Keratinocyte (primary cell): ENCODE results near the gene NHSL1. TPM values are rescaled to one million over a fixed set of nuclear protein-coding genes. Genes with fewer than 3 reads are reported as not detected.

Experiments
- DNase-seq: peaks from one replicate; pipeline ENCODE4 v3.0.0-alpha.2; 2011; ENCODE audit warnings: low read depth, missing footprints, low spot score
- FAIRE-seq: peaks from 2 replicates; lab custom pipeline; 2011; peaks lifted over from hg19 to GRCh38; lab: Jason Lieb, UNC
- H2AFZ ChIP-seq: 2 replicates; pipeline ENCODE4 v1.6.0; 2012; ENCODE audit warnings: low read length, control low read depth, inconsistent platforms; ENCODE audit not compliant: control insufficient read depth
- H3K27ac ChIP-seq: 2 replicates; pipeline ENCODE4 v1.5.1; 2011; ENCODE audit warnings: low read length; ENCODE audit not compliant: control insufficient read depth, insufficient read depth
- H3K27me3 ChIP-seq: 3 replicates; pipeline ENCODE4 v1.6.0; 2011; ENCODE audit warnings: low read length; ENCODE audit not compliant: control insufficient read depth, insufficient read depth; ENCODE audit errors: extremely low read depth
- H3K36me3 ChIP-seq, 2 experiments: 2 replicates in 1 of 2; 3 replicates in 1 of 2; pipeline ENCODE4 v1.5.1; 2011; ENCODE audit warnings: low read length in 2 of 2, mild to moderate bottlenecking in 1 of 2; ENCODE audit not compliant: control insufficient read depth in 2 of 2, insufficient read depth in 2 of 2; ENCODE audit errors: extremely low read depth in 1 of 2
- H3K4me1 ChIP-seq: 3 replicates; pipeline ENCODE4 v1.5.1; 2011; ENCODE audit warnings: low read length; ENCODE audit not compliant: control insufficient read depth, insufficient read depth; ENCODE audit errors: extremely low read depth
- H3K4me2 ChIP-seq: 3 replicates; pipeline ENCODE4 v1.6.0; 2011; ENCODE audit warnings: low read depth, low read length; ENCODE audit not compliant: control insufficient read depth, insufficient read depth; ENCODE audit errors: extremely low read depth
- H3K4me3 ChIP-seq, 3 experiments: fragments of 200-600 bp in 1 of 3; sonication (generic) in 1 of 3; 2 replicates in 2 of 3; 3 replicates in 1 of 3; pipeline ENCODE4 v1.5.1; 2011 to 2016; ENCODE audit warnings: low read length in 3 of 3, mild to moderate bottlenecking in 3 of 3, control low read depth in 2 of 3, inconsistent platforms in 1 of 3, low read depth in 1 of 3, mixed read lengths in 1 of 3, mixed run types in 1 of 3, moderate library complexity in 1 of 3; ENCODE audit not compliant: control insufficient read depth in 2 of 3, insufficient read depth in 2 of 3; ENCODE audit errors: extremely low read depth in 1 of 3
- H3K79me2 ChIP-seq: 2 replicates; pipeline ENCODE4 v1.6.0; 2012; ENCODE audit warnings: low read length; ENCODE audit not compliant: control insufficient read depth, insufficient read depth
- H3K9ac ChIP-seq: 3 replicates; pipeline ENCODE4 v1.6.0; 2011; ENCODE audit warnings: low read length; ENCODE audit not compliant: control insufficient read depth, insufficient read depth; ENCODE audit errors: extremely low read depth
- H3K9me1 ChIP-seq: 3 replicates; pipeline ENCODE4 v1.6.0; 2011; ENCODE audit warnings: low read length; ENCODE audit not compliant: control insufficient read depth, insufficient read depth; ENCODE audit errors: extremely low read depth
- H3K9me3 ChIP-seq: 2 replicates; pipeline ENCODE4 v1.5.1; 2012; ENCODE audit warnings: low read depth, low read length; ENCODE audit not compliant: control insufficient read depth
- H4K20me1 ChIP-seq: 3 replicates; pipeline ENCODE4 v1.6.0; 2011; ENCODE audit warnings: low read length; ENCODE audit not compliant: control insufficient read depth, insufficient read depth; ENCODE audit errors: extremely low read depth
- CTCF ChIP-seq, 3 experiments: IDR thresholded peaks in 1 of 3; conservative IDR thresholded peaks in 1 of 3; optimal IDR thresholded peaks in 1 of 3; 2 replicates in 2 of 3; 3 replicates in 1 of 3; pipeline versions ENCODE3 to v1.5.1; 2011; ENCODE audit warnings: low read length in 3 of 3, mild to moderate bottlenecking in 3 of 3, moderate library complexity in 2 of 3, control low read depth in 1 of 3, inconsistent platforms in 1 of 3; ENCODE audit not compliant: insufficient read depth in 2 of 3; ENCODE audit errors: extremely low read depth in 1 of 3
- EZH2 ChIP-seq: IDR thresholded peaks from one replicate; pipeline ENCODE4 v1.6.1; 2012; ENCODE audit warnings: inconsistent platforms, mild to moderate bottlenecking, low read length, moderate library complexity
- dilution Hi-C: fragments of 300-500 bp; cut with MboI; formaldehyde crosslinking; loops from one replicate; pipeline ENCODE4 v1.7.0; 2020; ENCODE audit warnings: low sequenced_read_pairs; ENCODE audit not compliant: extremely low pct_ligation_motif_present
- polyA plus RNA-seq, 5 experiments: library from polyadenylated mRNA; depleted of rRNA in 3 of 5; stranded (reverse) in 3 of 5; stranded (forward) in 1 of 5; unstranded in 1 of 5; fragments of >200 nt; gene quantifications; 1 replicate in 1 of 5; 2 replicates in 3 of 5; 3 replicates in 1 of 5; pipeline versions ENCODE4 v1.2.1 to v1.2.3, GENCODE V29; 2011 to 2012; ENCODE audit warnings: missing spikeins in 2 of 5, low read depth in 1 of 5, low replicate concordance in 1 of 5

The NHSL1 gene
- polyA plus RNA-seq, 1 donor (not counting 4 experiments of a cell fraction or from before 2014, with no cell fraction given), result 11.8 TPM

- H3K9ac ChIP-seq, result no peak overlapping the region
- FAIRE-seq, result no peak
- no peaks in the 10 kb centered on the region for H3K79me2 ChIP-seq
- dilution Hi-C loops, result no loop called here
- H3K9me1 ChIP-seq, result no peaks in the 10 kb centered on the region
- no peaks in the 10 kb centered on the region for H3K27me3 ChIP-seq
- TF ChIP-seq EZH2 (no peak), CTCF (optimal IDR thresholded peaks at IDR 0.05 in 1 of 3, IDR thresholded peaks at IDR 0.05 in 1 of 3, conservative IDR thresholded peaks at IDR 0.05 in 1 of 3; ENCODE audit: extremely low read depth in 1 of 3, insufficient read depth in 2 of 3, low read length in 3 of 3) (no peak)
- H3K4me1 ChIP-seq, result no peaks in the 10 kb centered on the region
- DNase-seq, result no peak
- no peaks in the 10 kb centered on the region for H3K9me3 ChIP-seq
- no peaks in the 10 kb centered on the region for H4K20me1 ChIP-seq
- no peak overlapping the region for H3K4me2 ChIP-seq
- H3K4me3 ChIP-seq, result no peak overlapping the region
- peaks cover 21 to 24% of the 10 kb centered on the region in 2 experiments for H3K36me3 ChIP-seq
- no peak overlapping the region for H3K27ac ChIP-seq
- H2AFZ ChIP-seq, result no peak overlapping the region
Measured at GRCh38 chr6:138432063-138432356, 67.3 kb downstream of the NHSL1 start.

- dilution Hi-C loops, result no loop called here
- H3K9ac ChIP-seq, result no peak overlapping the region
- no peaks in the 10 kb centered on the region for H4K20me1 ChIP-seq
- no peaks in the 10 kb centered on the region for H3K9me1 ChIP-seq
- H3K27ac ChIP-seq, result no peak overlapping the region
- peaks cover 23 to 25% of the 10 kb centered on the region in 2 experiments for H3K36me3 ChIP-seq
- H3K4me2 ChIP-seq, result no peak overlapping the region
- no peak for TF ChIP-seq CTCF (optimal IDR thresholded peaks at IDR 0.05 in 1 of 3, IDR thresholded peaks at IDR 0.05 in 1 of 3, conservative IDR thresholded peaks at IDR 0.05 in 1 of 3; ENCODE audit: extremely low read depth in 1 of 3, insufficient read depth in 2 of 3, low read length in 3 of 3)
- TF ChIP-seq EZH2, result no peak
- H3K79me2 ChIP-seq, result no peaks in the 10 kb centered on the region
- no peak overlapping the region for H2AFZ ChIP-seq
- H3K4me3 ChIP-seq, result no peak overlapping the region
- no peaks in the 10 kb centered on the region for H3K4me1 ChIP-seq
- DNase-seq (no peak), FAIRE-seq (no peak)
- no peaks in the 10 kb centered on the region for H3K27me3 ChIP-seq
- no peaks in the 10 kb centered on the region for H3K9me3 ChIP-seq
Measured at GRCh38 chr6:138431256-138432062, 67.8 kb downstream of the NHSL1 start.
